Activated T-helper 17 cell treated with anti-CD3 and anti-CD28 coated beads, Interleukin-2, amount 50 U/mL, for 72 hours (primary cell): ENCODE data around the gene IFNGR1. TPM values are rescaled to one million over a fixed set of nuclear protein-coding genes. Genes with fewer than 3 reads are reported as not detected.
"Not testable (repeated sequence)": the region's sequence is repeated elsewhere in the genome, so short reads cannot be mapped to it uniquely, and the experiment has no call there.

Experiments used
- ATAC-seq: fragments of 150-1000 bp; cut with Tn5 transposase; replicated peaks from 2 replicates; pipeline ENCODE4 v1.10.0; 2021; ENCODE audit warnings: mild to moderate bottlenecking, moderate library complexity
- H3K27ac Mint-ChIP-seq: one replicate; pipeline ENCODE4 v1.8.0; 2022; ENCODE audit warnings: mixed read lengths
- H3K27me3 Mint-ChIP-seq: one replicate; pipeline ENCODE4 v1.8.0; 2022; ENCODE audit warnings: mixed read lengths
- H3K36me3 Mint-ChIP-seq: one replicate; pipeline ENCODE4 v1.8.0; 2022; ENCODE audit warnings: low read depth, mild to moderate bottlenecking, mixed read lengths
- H3K4me1 Mint-ChIP-seq: one replicate; pipeline ENCODE4 v1.8.0; 2022; ENCODE audit warnings: mixed read lengths
- H3K4me3 Mint-ChIP-seq: one replicate; pipeline ENCODE4 v1.8.0; 2022; ENCODE audit warnings: mild to moderate bottlenecking, mixed read lengths
- H3K9me3 Mint-ChIP-seq: one replicate; pipeline ENCODE4 v1.8.0; 2022; ENCODE audit warnings: mixed read lengths
- total RNA-seq, 2 donors: library from RNA; stranded (reverse); gene quantifications; one replicate each; pipeline ENCODE4 v1.2.3, GENCODE V29; 2022

The IFNGR1 gene
- total RNA-seq: 10 to 100 TPM; 20.9 to 26.9 TPM

- peak within 1 kb of the TSS; percentile 95 for H3K4me3 Mint-ChIP-seq
- peak; percentile 87 for ATAC-seq
- peaks cover 13% of the 10 kb centered on the region for H3K36me3 Mint-ChIP-seq
- H3K4me1 Mint-ChIP-seq: peaks cover 29% of the 10 kb centered on the region
- H3K27ac Mint-ChIP-seq: peak within 1 kb of the TSS; percentile 98
- H3K9me3 Mint-ChIP-seq: no peaks in the 10 kb centered on the region
- no peaks in the 10 kb centered on the region for H3K27me3 Mint-ChIP-seq
Observed at GRCh38 chr6:137218917-137219663, at the start of gene IFNGR1. IFNGR1 (minus strand) TSS chr6:137219385; CDS start chr6:137219327, 58 bp downstream.

GRCh38 chr6:137268911-137269310 is 49.7 kb upstream of the IFNGR1 start:
- Mint-ChIP-seq H3K27ac (no peak overlapping the region), H3K4me1 (no peaks in the 10 kb centered on the region), H3K27me3 (peaks cover 3% of the 10 kb centered on the region), H3K9me3 (no peaks in the 10 kb centered on the region), H3K4me3 (no peak overlapping the region), H3K36me3 (no peaks in the 10 kb centered on the region)
- no peak for ATAC-seq

GRCh38 chr6:137266309-137266586 is 47.1 kb upstream of the IFNGR1 start:
- no peaks in the 10 kb centered on the region for H3K4me1 Mint-ChIP-seq
- no peak for ATAC-seq
- peaks cover 3% of the 10 kb centered on the region for H3K27me3 Mint-ChIP-seq
- H3K36me3 Mint-ChIP-seq: no peaks in the 10 kb centered on the region
- H3K4me3 Mint-ChIP-seq: no peak overlapping the region
- no peak overlapping the region for H3K27ac Mint-ChIP-seq
- no peaks in the 10 kb centered on the region for H3K9me3 Mint-ChIP-seq

GRCh38 chr6:137265561-137266308 is 46.5 kb upstream of the IFNGR1 start:
- ATAC-seq: no peak
- Mint-ChIP-seq H3K4me1 (no peaks in the 10 kb centered on the region), H3K36me3 (no peaks in the 10 kb centered on the region), H3K9me3 (no peaks in the 10 kb centered on the region), H3K27me3 (peaks cover 3% of the 10 kb centered on the region), H3K27ac (no peak overlapping the region), H3K4me3 (no peak overlapping the region)

GRCh38 chr6:137264311-137265075 is 45.3 kb upstream of the IFNGR1 start:
- no peak for ATAC-seq
- Mint-ChIP-seq H3K36me3 (no peaks in the 10 kb centered on the region), H3K9me3 (no peaks in the 10 kb centered on the region), H3K4me3 (no peak overlapping the region), H3K27me3 (peaks cover 3% of the 10 kb centered on the region), H3K27ac (no peak overlapping the region), H3K4me1 (no peaks in the 10 kb centered on the region)

GRCh38 chr6:137261761-137262160 is 42.6 kb upstream of the IFNGR1 start:
- Mint-ChIP-seq H3K4me1 (no peaks in the 10 kb centered on the region), H3K4me3 (no peak overlapping the region), H3K27me3 (peaks cover 3% of the 10 kb centered on the region), H3K27ac (no peak overlapping the region), H3K9me3 (no peaks in the 10 kb centered on the region), H3K36me3 (no peaks in the 10 kb centered on the region)
- peak; percentile 82 for ATAC-seq

- H3K4me3 Mint-ChIP-seq: no peak overlapping the region
- H3K4me1 Mint-ChIP-seq: no peaks in the 10 kb centered on the region
- no peaks in the 10 kb centered on the region for H3K9me3 Mint-ChIP-seq
- no peak overlapping the region for H3K27ac Mint-ChIP-seq
- no peaks in the 10 kb centered on the region for H3K36me3 Mint-ChIP-seq
- ATAC-seq: no peak
- H3K27me3 Mint-ChIP-seq: peaks cover 3% of the 10 kb centered on the region
Observed at GRCh38 chr6:137261361-137261760, 42.2 kb upstream of the IFNGR1 start.

- no peak for ATAC-seq
- H3K4me1 Mint-ChIP-seq: no peaks in the 10 kb centered on the region
- peaks cover 3% of the 10 kb centered on the region for H3K9me3 Mint-ChIP-seq
- peaks cover 2% of the 10 kb centered on the region for H3K27me3 Mint-ChIP-seq
- H3K36me3 Mint-ChIP-seq: no peaks in the 10 kb centered on the region
- no peak overlapping the region for H3K27ac Mint-ChIP-seq
- no peak overlapping the region for H3K4me3 Mint-ChIP-seq
Observed at GRCh38 chr6:137260217-137260616, 41.0 kb upstream of the IFNGR1 start.

GRCh38 chr6:137259349-137259748 is 40.2 kb upstream of the IFNGR1 start:
- no peaks in the 10 kb centered on the region for H3K4me1 Mint-ChIP-seq
- H3K4me3 Mint-ChIP-seq: no peak overlapping the region
- H3K27ac Mint-ChIP-seq: no peak overlapping the region
- ATAC-seq: no peak
- no peaks in the 10 kb centered on the region for H3K27me3 Mint-ChIP-seq
- peaks cover 8% of the 10 kb centered on the region for H3K9me3 Mint-ChIP-seq
- H3K36me3 Mint-ChIP-seq: no peaks in the 10 kb centered on the region

- Mint-ChIP-seq H3K9me3 (peaks cover 8% of the 10 kb centered on the region), H3K27ac (no peak overlapping the region), H3K36me3 (no peaks in the 10 kb centered on the region), H3K4me3 (no peak overlapping the region), H3K4me1 (no peaks in the 10 kb centered on the region), H3K27me3 (no peaks in the 10 kb centered on the region)
- ATAC-seq: peak; percentile 57
Observed at GRCh38 chr6:137258170-137258569, 39.0 kb upstream of the IFNGR1 start.

GRCh38 chr6:137256350-137257103 is 37.3 kb upstream of the IFNGR1 start:
- ATAC-seq: no peak
- peaks cover 11% of the 10 kb centered on the region for H3K9me3 Mint-ChIP-seq
- H3K27ac Mint-ChIP-seq: no peak overlapping the region
- no peak overlapping the region for H3K4me3 Mint-ChIP-seq
- no peaks in the 10 kb centered on the region for H3K4me1 Mint-ChIP-seq
- H3K36me3 Mint-ChIP-seq: no peaks in the 10 kb centered on the region
- H3K27me3 Mint-ChIP-seq: peaks cover 3% of the 10 kb centered on the region

GRCh38 chr6:137254966-137255365 is 35.8 kb upstream of the IFNGR1 start:
- no peak for ATAC-seq
- peaks cover 11% of the 10 kb centered on the region for H3K9me3 Mint-ChIP-seq
- no peaks in the 10 kb centered on the region for H3K36me3 Mint-ChIP-seq
- H3K4me1 Mint-ChIP-seq: no peaks in the 10 kb centered on the region
- H3K27ac Mint-ChIP-seq: no peak overlapping the region
- H3K4me3 Mint-ChIP-seq: no peak overlapping the region
- H3K27me3 Mint-ChIP-seq: peaks cover 3% of the 10 kb centered on the region

GRCh38 chr6:137254430-137254829 is 35.2 kb upstream of the IFNGR1 start:
- H3K9me3 Mint-ChIP-seq: peaks cover 11% of the 10 kb centered on the region
- not testable (repeated sequence) for H3K36me3 Mint-ChIP-seq, ATAC-seq, H3K4me1 Mint-ChIP-seq, H3K4me3 Mint-ChIP-seq, H3K27ac Mint-ChIP-seq, H3K27me3 Mint-ChIP-seq

GRCh38 chr6:137248702-137249101 is 29.5 kb upstream of the IFNGR1 start:
- Mint-ChIP-seq H3K9me3 (peaks cover 3% of the 10 kb centered on the region), H3K4me3 (no peak overlapping the region), H3K4me1 (no peaks in the 10 kb centered on the region), H3K36me3 (no peaks in the 10 kb centered on the region), H3K27me3 (peaks cover 3% of the 10 kb centered on the region), H3K27ac (no peak overlapping the region)
- ATAC-seq: no peak
